ENCODE results near the gene HSD17B1. TPM values are rescaled to one million over a fixed set of nuclear protein-coding genes. Genes with fewer than 3 reads are reported as not detected.

Gene HSD17B1
- total RNA-seq, 4 donors from 2014 or later: 3.0 to 11.8 (median 6.6) TPM

DNA sequence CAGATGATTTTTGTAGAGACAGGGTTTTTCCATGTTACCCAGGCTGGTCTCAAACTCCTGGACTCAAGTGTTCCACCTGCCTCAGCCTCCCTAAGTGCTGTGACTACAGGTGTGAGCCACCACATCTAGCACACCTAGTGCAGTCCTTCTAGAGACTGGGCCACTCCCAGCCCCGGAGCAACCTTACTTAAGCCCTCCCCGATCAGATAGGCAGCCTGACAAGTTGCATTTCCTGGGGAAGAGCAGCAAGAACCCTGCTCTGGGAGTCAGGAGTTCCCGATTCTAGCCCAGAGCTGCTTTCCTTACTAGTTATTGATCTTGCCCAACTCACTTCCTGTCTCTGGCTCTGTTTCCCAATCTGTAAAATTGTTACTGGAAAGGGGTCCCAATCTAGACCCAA, 23.7 kb upstream of the HSD17B1 start:
- Histone ChIP-seq H3K4me3 (no peak overlapping the region), H3K36me3 (no peaks in the 10 kb centered on the region), H3K4me1 (peaks cover 14 to 67% (median 42%) of the 10 kb centered on the region in 3 donors), H3K27me3 (no peaks in the 10 kb centered on the region), H3K9me3 (no peaks in the 10 kb centered on the region), H3K27ac (peak overlapping the region in 2 of 4 donors; percentile 18 to 92)
- DNase-seq: no peak
- WGBS, 2 donors: 41 to 43% methylated on average over 3 of the region's 3 CpGs
- TF ChIP-seq POLR2A (IDR thresholded peaks at IDR 0.05): no peak
- no peak for TF ChIP-seq CTCF (IDR thresholded peaks at IDR 0.05)
- intact Hi-C loops (cut with DNase I): no loop called here

DNA sequence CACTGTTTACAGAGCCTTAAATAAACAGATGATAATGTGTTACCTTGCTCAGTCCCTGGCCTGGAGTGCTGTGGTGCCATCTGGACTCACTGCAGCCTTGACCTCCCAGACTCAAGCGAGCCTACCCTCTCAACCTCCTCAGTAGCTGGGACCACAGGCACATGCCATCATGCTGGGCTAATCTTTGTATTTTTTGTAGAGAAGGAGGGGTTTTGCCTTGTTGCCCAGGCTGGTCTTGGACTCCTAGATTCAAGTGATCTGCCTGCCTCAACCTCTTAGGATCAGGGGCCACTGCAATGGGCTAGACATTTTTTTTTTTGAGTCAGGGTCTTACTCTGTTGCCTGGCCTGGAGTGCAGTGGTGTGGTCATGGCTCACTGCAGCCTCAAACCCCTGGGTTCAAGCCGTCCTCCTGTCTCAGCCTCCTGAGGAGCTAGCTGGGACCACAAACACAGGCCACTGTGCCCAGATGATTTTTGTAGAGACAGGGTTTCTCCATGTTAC, 21.7 kb upstream of the HSD17B1 start:
- 95 to 100% methylated on average over 2 of the region's 2 CpGs for WGBS, 2 donors
- peaks cover 24 to 66% (median 50%) of the 10 kb centered on the region in 3 donors for H3K4me1 ChIP-seq
- intact Hi-C loops (cut with DNase I): no loop called here

DNA sequence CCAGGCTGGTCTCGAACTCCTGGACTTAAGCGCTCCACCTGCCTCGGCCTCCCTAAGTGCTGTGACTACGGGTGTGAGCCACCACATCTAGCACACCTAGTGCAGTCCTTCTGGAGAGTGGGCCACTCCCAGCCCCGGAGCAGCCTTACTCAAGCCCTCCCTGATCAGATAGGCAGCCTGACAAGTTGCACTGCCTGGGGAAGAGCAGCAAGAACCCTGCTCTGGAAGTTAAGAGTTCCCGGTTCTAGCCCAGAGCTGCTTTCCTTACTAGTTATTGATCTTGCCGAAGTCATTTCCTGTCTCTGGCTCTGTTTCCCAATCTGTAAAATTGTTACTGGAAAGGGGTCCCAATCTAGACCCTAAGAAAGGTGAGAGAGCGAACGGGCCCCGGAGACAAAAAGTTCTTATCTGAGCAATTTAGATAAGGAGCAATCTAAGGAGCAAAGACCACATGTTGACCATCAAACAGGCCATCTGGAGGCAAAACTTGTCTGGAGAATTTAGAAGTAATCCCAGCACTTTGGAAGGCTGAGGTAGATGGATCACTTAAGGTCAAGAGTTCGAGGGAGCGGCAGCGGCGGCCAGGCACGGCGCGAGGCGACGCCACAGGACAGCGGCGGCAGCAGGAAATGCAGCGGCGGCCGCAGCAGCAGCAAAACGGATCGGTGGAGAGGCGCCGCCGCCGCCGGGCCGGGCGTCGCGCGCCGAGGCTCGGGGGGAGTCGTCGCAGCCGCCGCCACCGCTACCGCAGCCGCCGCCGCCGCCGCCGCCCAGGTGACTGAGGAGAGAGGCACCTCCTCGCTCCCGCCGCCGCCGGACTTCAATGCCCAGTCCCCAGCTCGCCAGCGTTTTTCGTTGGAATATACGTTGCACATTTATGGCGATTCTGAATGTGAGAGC, 21.0 kb upstream of the HSD17B1 start:
- H3K27me3 ChIP-seq: no peaks in the 10 kb centered on the region
- H3K27ac ChIP-seq: peak overlapping the region; percentile 82 to 93 (median 87)
- H3K36me3 ChIP-seq: no peaks in the 10 kb centered on the region
- H3K4me3 ChIP-seq: peak overlapping the region; percentile 38 to 71 (median 54)
- no peaks in the 10 kb centered on the region for H3K9me3 ChIP-seq
- intact Hi-C loops (cut with DNase I): no loop called here
- 11 to 26% methylated on average over 12 to 58 of the region's 60 CpGs for WGBS, 2 donors
- DNase-seq: no peak
- TF ChIP-seq POLR2A (IDR thresholded peaks at IDR 0.05) (peak in 1 of 4 donors; percentile 22), CTCF (IDR thresholded peaks at IDR 0.05) (peak in 5 of 6 experiments; percentile 40 to 75 (median 70))
- H3K4me1 ChIP-seq: peaks cover 26 to 64% (median 48%) of the 10 kb centered on the region in 3 donors

More for the DNA sequence above, 21.7 kb upstream of the HSD17B1 start:
- no peaks in the 10 kb centered on the region for H3K27me3 ChIP-seq
- H3K9me3 ChIP-seq: no peaks in the 10 kb centered on the region
- peak overlapping the region; percentile 82 to 93 (median 87) for H3K27ac ChIP-seq
- no peak for DNase-seq
- no peak for TF ChIP-seq POLR2A (IDR thresholded peaks at IDR 0.05)
- TF ChIP-seq CTCF (IDR thresholded peaks at IDR 0.05): no peak
- no peak overlapping the region for H3K4me3 ChIP-seq
- no peaks in the 10 kb centered on the region for H3K36me3 ChIP-seq

DNA sequence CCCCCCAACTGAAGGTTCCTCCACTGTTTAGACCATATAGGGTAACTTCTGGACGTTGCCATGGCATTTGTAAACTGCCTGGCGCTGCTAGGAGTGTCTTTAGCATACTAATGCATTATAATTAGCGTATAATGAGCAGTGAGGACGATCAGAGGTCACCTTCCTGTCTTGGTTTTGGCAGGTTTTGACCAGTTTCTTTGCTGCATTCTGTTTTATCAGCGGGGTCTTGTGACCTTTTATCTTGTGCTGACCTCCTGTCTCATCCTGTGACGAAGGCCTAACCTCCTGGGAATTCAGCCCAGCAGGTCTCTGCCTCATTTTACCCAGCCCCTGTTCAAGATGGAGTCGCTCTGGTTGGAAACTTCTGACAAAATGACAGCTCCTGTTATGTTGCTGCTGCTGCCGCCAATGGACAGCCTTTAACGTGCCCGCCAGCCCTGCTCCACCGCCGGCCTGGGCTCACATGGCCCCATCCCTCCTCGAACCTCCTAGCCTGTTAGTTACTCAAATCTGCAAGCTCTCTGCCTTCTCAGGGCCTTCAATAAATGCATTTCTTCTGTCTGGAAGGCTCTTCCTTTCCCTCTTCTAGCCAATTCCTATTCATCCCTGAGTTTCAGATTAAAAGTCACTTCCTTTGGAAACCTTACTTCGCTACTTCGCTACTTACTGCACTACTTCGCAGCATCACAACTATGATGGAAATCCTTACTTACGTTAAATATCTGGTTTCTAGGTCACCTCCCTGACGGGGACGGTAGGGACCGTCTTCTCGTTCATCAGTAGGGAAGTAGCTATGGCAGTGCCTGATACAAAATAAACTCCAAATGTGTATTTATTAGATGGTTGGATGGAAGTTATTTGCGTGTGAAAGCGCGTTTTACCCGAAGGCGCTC, 17.3 kb upstream of the HSD17B1 start:
- 41 to 52% methylated on average over 21 to 22 of the region's 26 CpGs for WGBS, 2 donors

More for the DNA sequence above, 17.3 kb upstream of the HSD17B1 start:
- Histone ChIP-seq H3K27ac (peak overlapping the region; percentile 88 to 98 (median 94)), H3K4me3 (peak overlapping the region; percentile 62 to 77 (median 72)), H3K9me3 (no peaks in the 10 kb centered on the region), H3K4me1 (peaks cover 30 to 55% (median 35%) of the 10 kb centered on the region in 3 donors), H3K36me3 (peaks cover 6 to 23% (median 9%) of the 10 kb centered on the region in 3 donors), H3K27me3 (no peaks in the 10 kb centered on the region)
- TF ChIP-seq CTCF (IDR thresholded peaks at IDR 0.05): no peak
- TF ChIP-seq POLR2A (IDR thresholded peaks at IDR 0.05): no peak
- DNase-seq: no peak
- intact Hi-C loops (cut with DNase I): no loop called here
